ENCODE data around the gene CUL2.
"Not testable (repeated sequence)": the region's sequence is repeated elsewhere in the genome, so short reads cannot be mapped to it uniquely, and the experiment has no call there.

Gene CUL2

GRCh38 chr10:35058686-35059085 lies 31.5 kb downstream of the CUL2 start:
- peak; percentile 5 for FAIRE-seq
- no peak for DNase-seq (ENCODE audit: insufficient read length, low spot score)
- TF ChIP-seq POLR2A (IDR thresholded peaks at IDR 0.05; ENCODE audit: low read depth, low read length) = no peak
- no peak for TF ChIP-seq PAX5 (IDR thresholded peaks at IDR 0.05; ENCODE audit: insufficient read depth, low read length, severe bottlenecking)
- no peak for TF ChIP-seq POU2F2 (IDR thresholded peaks at IDR 0.05; ENCODE audit: low read depth, low read length)
- TF ChIP-seq TAF1 (IDR thresholded peaks at IDR 0.05; ENCODE audit: low read depth, low read length) = no peak
- TF ChIP-seq POLR2AphosphoS5 (IDR thresholded peaks at IDR 0.05; ENCODE audit: low read depth, low read length) = no peak
- TF ChIP-seq SPI1 (IDR thresholded peaks at IDR 0.05; ENCODE audit: low read depth, low read length) = no peak

DNA sequence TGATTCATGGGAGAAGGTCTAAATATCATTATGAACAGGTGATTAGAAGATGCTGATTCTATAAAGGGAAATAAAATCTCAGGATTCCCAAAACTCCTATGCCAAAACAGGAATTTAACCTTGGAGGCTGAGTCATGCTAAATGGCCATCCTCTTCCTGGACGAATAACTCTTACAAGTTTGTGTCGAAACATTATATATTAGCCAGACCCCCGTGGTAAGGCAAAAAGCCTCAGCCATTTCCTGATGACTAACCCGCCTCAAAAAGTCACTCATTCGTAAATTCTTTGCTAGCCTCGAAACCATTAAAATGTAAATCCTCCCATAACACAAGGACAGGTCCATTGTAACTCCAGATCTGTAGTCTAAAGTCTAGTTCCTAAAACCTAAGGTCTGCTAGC lies 32.0 kb downstream of the CUL2 start:
- DNase-seq (ENCODE audit: insufficient read length, low spot score) (no peak), FAIRE-seq (no peak)
- TF ChIP-seq PAX5 (IDR thresholded peaks at IDR 0.05; ENCODE audit: insufficient read depth, low read length, severe bottlenecking) (no peak), POLR2AphosphoS5 (IDR thresholded peaks at IDR 0.05; ENCODE audit: low read depth, low read length) (no peak), POU2F2 (IDR thresholded peaks at IDR 0.05; ENCODE audit: low read depth, low read length) (no peak), POLR2A (IDR thresholded peaks at IDR 0.05; ENCODE audit: low read depth, low read length) (no peak), SPI1 (IDR thresholded peaks at IDR 0.05; ENCODE audit: low read depth, low read length) (no peak), TAF1 (IDR thresholded peaks at IDR 0.05; ENCODE audit: low read depth, low read length) (no peak)

GRCh38 chr10:35056686-35057085 lies 33.5 kb downstream of the CUL2 start:
- FAIRE-seq (no peak), DNase-seq (ENCODE audit: insufficient read length, low spot score) (no peak)
- TF ChIP-seq SPI1 (IDR thresholded peaks at IDR 0.05; ENCODE audit: low read depth, low read length) (no peak), POLR2AphosphoS5 (IDR thresholded peaks at IDR 0.05; ENCODE audit: low read depth, low read length) (no peak), PAX5 (IDR thresholded peaks at IDR 0.05; ENCODE audit: insufficient read depth, low read length, severe bottlenecking) (no peak), TAF1 (IDR thresholded peaks at IDR 0.05; ENCODE audit: low read depth, low read length) (no peak), POU2F2 (IDR thresholded peaks at IDR 0.05; ENCODE audit: low read depth, low read length) (no peak), POLR2A (IDR thresholded peaks at IDR 0.05; ENCODE audit: low read depth, low read length) (no peak)

DNA sequence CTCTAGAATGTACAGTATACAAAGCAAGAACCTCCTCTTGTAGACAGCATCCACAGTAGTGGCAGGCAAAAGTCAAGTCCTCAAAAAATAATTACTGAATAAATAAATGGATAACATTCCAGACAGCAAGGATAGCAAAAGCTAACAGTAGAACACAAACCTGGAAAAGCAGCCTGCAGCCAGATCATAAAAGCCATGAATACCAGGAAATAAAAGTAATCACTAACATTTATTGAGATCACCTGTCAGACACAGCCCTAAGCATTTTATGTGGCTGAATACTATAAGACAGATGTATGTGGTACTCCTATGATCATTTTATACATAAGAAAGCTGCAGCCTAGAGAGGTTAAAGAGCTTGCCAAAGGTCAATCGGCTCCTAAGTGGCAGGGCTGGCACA lies 34.0 kb downstream of the CUL2 start:
- DNase-seq (ENCODE audit: insufficient read length, low spot score) = no peak
- TF ChIP-seq POLR2A (IDR thresholded peaks at IDR 0.05; ENCODE audit: low read depth, low read length) (no peak), SPI1 (IDR thresholded peaks at IDR 0.05; ENCODE audit: low read depth, low read length) (no peak), POLR2AphosphoS5 (IDR thresholded peaks at IDR 0.05; ENCODE audit: low read depth, low read length) (no peak), POU2F2 (IDR thresholded peaks at IDR 0.05; ENCODE audit: low read depth, low read length) (no peak), PAX5 (IDR thresholded peaks at IDR 0.05; ENCODE audit: insufficient read depth, low read length, severe bottlenecking) (no peak), TAF1 (IDR thresholded peaks at IDR 0.05; ENCODE audit: low read depth, low read length) (no peak)
- FAIRE-seq = no peak

GRCh38 chr10:35050568-35050967 lies 39.6 kb downstream of the CUL2 start:
- no peak for FAIRE-seq
- TF ChIP-seq TAF1 (IDR thresholded peaks at IDR 0.05; ENCODE audit: low read depth, low read length) (no peak), POLR2A (IDR thresholded peaks at IDR 0.05; ENCODE audit: low read depth, low read length) (no peak), SPI1 (IDR thresholded peaks at IDR 0.05; ENCODE audit: low read depth, low read length) (no peak), POLR2AphosphoS5 (IDR thresholded peaks at IDR 0.05; ENCODE audit: low read depth, low read length) (no peak)

GRCh38 chr10:35046074-35046473 lies 44.1 kb downstream of the CUL2 start:
- DNase-seq (ENCODE audit: insufficient read length, low spot score) (no peak), FAIRE-seq (peak; percentile 58)
- no peak for TF ChIP-seq SPI1 (IDR thresholded peaks at IDR 0.05; ENCODE audit: low read depth, low read length)
- no peak for TF ChIP-seq POU2F2 (IDR thresholded peaks at IDR 0.05; ENCODE audit: low read depth, low read length)
- no peak for TF ChIP-seq POLR2A (IDR thresholded peaks at IDR 0.05; ENCODE audit: low read depth, low read length)
- TF ChIP-seq TAF1 (IDR thresholded peaks at IDR 0.05; ENCODE audit: low read depth, low read length) = no peak
- TF ChIP-seq POLR2AphosphoS5 (IDR thresholded peaks at IDR 0.05; ENCODE audit: low read depth, low read length) = no peak

More at GRCh38 chr10:35050568-35050967, 39.6 kb downstream of the CUL2 start:
- no peak for DNase-seq (ENCODE audit: insufficient read length, low spot score)

- FAIRE-seq; DNase-seq (ENCODE audit: insufficient read length, low spot score): not testable (repeated sequence)
These were observed 44.9 kb downstream of the CUL2 start for GRCh38 chr10:35045275-35045674.

GRCh38 chr10:35043796-35044344 lies 46.3 kb downstream of the CUL2 start:
- no peak for TF ChIP-seq PAX5 (IDR thresholded peaks at IDR 0.05; ENCODE audit: insufficient read depth, low read length, severe bottlenecking)
- no peak for TF ChIP-seq SPI1 (IDR thresholded peaks at IDR 0.05; ENCODE audit: low read depth, low read length)

GRCh38 chr10:35042783-35043182 lies 47.4 kb downstream of the CUL2 start:
- DNase-seq (ENCODE audit: insufficient read length, low spot score) = no peak
- TF ChIP-seq SPI1 (IDR thresholded peaks at IDR 0.05; ENCODE audit: low read depth, low read length) (no peak), POLR2AphosphoS5 (IDR thresholded peaks at IDR 0.05; ENCODE audit: low read depth, low read length) (no peak), POU2F2 (IDR thresholded peaks at IDR 0.05; ENCODE audit: low read depth, low read length) (no peak), TAF1 (IDR thresholded peaks at IDR 0.05; ENCODE audit: low read depth, low read length) (no peak), PAX5 (IDR thresholded peaks at IDR 0.05; ENCODE audit: insufficient read depth, low read length, severe bottlenecking) (no peak), POLR2A (IDR thresholded peaks at IDR 0.05; ENCODE audit: low read depth, low read length) (no peak)
- FAIRE-seq = no peak

More at GRCh38 chr10:35043796-35044344, 46.3 kb downstream of the CUL2 start:
- FAIRE-seq (no peak), DNase-seq (ENCODE audit: insufficient read length, low spot score) (no peak)

- FAIRE-seq (no peak), DNase-seq (ENCODE audit: insufficient read length, low spot score) (no peak)
- no peak for TF ChIP-seq POLR2A (IDR thresholded peaks at IDR 0.05; ENCODE audit: low read depth, low read length)
- TF ChIP-seq TAF1 (IDR thresholded peaks at IDR 0.05; ENCODE audit: low read depth, low read length) = no peak
- TF ChIP-seq POLR2AphosphoS5 (IDR thresholded peaks at IDR 0.05; ENCODE audit: low read depth, low read length) = no peak
- no peak for TF ChIP-seq SPI1 (IDR thresholded peaks at IDR 0.05; ENCODE audit: low read depth, low read length)
- TF ChIP-seq PAX5 (IDR thresholded peaks at IDR 0.05; ENCODE audit: insufficient read depth, low read length, severe bottlenecking) = no peak
- no peak for TF ChIP-seq POU2F2 (IDR thresholded peaks at IDR 0.05; ENCODE audit: low read depth, low read length)
These were observed 48.6 kb downstream of the CUL2 start for GRCh38 chr10:35041502-35041879.

All from GM12891 (cell line).